ENCODE measurements around the gene HINT2. TPM values are rescaled to one million over a fixed set of nuclear protein-coding genes. Genes with fewer than 3 reads are reported as not detected.

The HINT2 gene
- total and polyA plus RNA-seq, 8 donors = 8.4 to 131 (median 21.0) TPM

- peak overlapping the region in 4 of 5 donors; percentile 70 to 84 (median 76) for H3K27ac ChIP-seq
- peaks cover 0 to 5% (median 0%) of the 10 kb centered on the region in 3 donors for H3K27me3 ChIP-seq
- H3K36me3 ChIP-seq = peaks cover 0 to 5% (median under 1%) of the 10 kb centered on the region in 4 donors
- WGBS, 5 donors = 86 to 93% (median 87%) methylated on average over 24 to 34 of the region's 34 CpGs
- no peak for TF ChIP-seq POLR2A (IDR thresholded peaks at IDR 0.05)
- TF ChIP-seq CTCF (IDR thresholded peaks at IDR 0.05) = no peak
- TF ChIP-seq POLR2AphosphoS5 (IDR thresholded peaks at IDR 0.05) = no peak
- no peak for TF ChIP-seq EP300 (IDR thresholded peaks at IDR 0.05)
- peak overlapping the region; percentile 41 to 51 (median 48) for H3K4me3 ChIP-seq
- intact Hi-C loops (cut with DNase I; ENCODE audit: low total_unique reads) = loop anchor here (5.0 kb wide), 1 partner anchor 90 kb away; no protein-coding TSS in a partner anchor
- peaks cover 37 to 61% (median 49%) of the 10 kb centered on the region in 4 donors for H3K4me1 ChIP-seq
- no peaks in the 10 kb centered on the region for H3K9me3 ChIP-seq
- DNase-seq = no peak
Observed at GRCh38 chr9:35792024-35792813, 22.6 kb downstream of the HINT2 start.

GRCh38 chr9:35791297-35791921 is 23.4 kb downstream of the HINT2 start, which contains the start of gene NPR2:
NPR2 (plus strand) TSS chr9:35791591; CDS start chr9:35792409, 818 bp downstream.
- 16 to 30% (median 20%) methylated on average over 10 to 63 of the region's 64 CpGs for WGBS, 5 donors
- TF ChIP-seq CTCF (IDR thresholded peaks at IDR 0.05) (no peak), EP300 (IDR thresholded peaks at IDR 0.05) (no peak), POLR2AphosphoS5 (IDR thresholded peaks at IDR 0.05) (no peak), POLR2A (IDR thresholded peaks at IDR 0.05) (no peak)
- H3K27ac ChIP-seq = peak within 1 kb of the TSS; percentile 25 to 84 (median 74)
- peaks cover 0 to 5% (median 2%) of the 10 kb centered on the region in 4 donors for H3K36me3 ChIP-seq
- H3K9me3 ChIP-seq = no peaks in the 10 kb centered on the region
- peak in 1 of 2 donors; percentile 77 for DNase-seq
- peaks cover 0 to 5% (median 0%) of the 10 kb centered on the region in 3 donors for H3K27me3 ChIP-seq
- intact Hi-C loops (cut with DNase I; ENCODE audit: low total_unique reads) = loop anchor here (5.0 kb wide), 1 partner anchor 91 kb away; no protein-coding TSS in a partner anchor
- H3K4me1 ChIP-seq = peaks cover 37 to 60% (median 49%) of the 10 kb centered on the region in 4 donors
- H3K4me3 ChIP-seq = peak within 1 kb of the TSS; percentile 41 to 51 (median 48)

GRCh38 chr9:35790385-35791296 is 24.2 kb downstream of the HINT2 start:
- intact Hi-C loops (cut with DNase I; ENCODE audit: low total_unique reads) = loop anchor here (5.0 kb wide), 1 partner anchor 92 kb away; no protein-coding TSS in a partner anchor
- 52 to 60% (median 56%) methylated on average over 35 to 37 of the region's 37 CpGs for WGBS, 5 donors
- no peak for TF ChIP-seq EP300 (IDR thresholded peaks at IDR 0.05)
- TF ChIP-seq POLR2AphosphoS5 (IDR thresholded peaks at IDR 0.05) = peak in 1 of 3 donors; percentile 41
- TF ChIP-seq CTCF (IDR thresholded peaks at IDR 0.05) = peak in 5 of 7 experiments; percentile 80 to 95 (median 90)
- no peak for TF ChIP-seq POLR2A (IDR thresholded peaks at IDR 0.05)
- Histone ChIP-seq H3K36me3 (peaks cover 0 to 5% (median 3%) of the 10 kb centered on the region in 4 donors), H3K9me3 (no peaks in the 10 kb centered on the region), H3K4me3 (peak overlapping the region; percentile 41 to 51 (median 48)), H3K4me1 (peaks cover 37 to 55% (median 46%) of the 10 kb centered on the region in 4 donors), H3K27me3 (peaks cover 0 to 5% (median 0%) of the 10 kb centered on the region in 3 donors), H3K27ac (peak overlapping the region; percentile 7 to 84 (median 74))
- DNase-seq = peak; percentile 68 to 93

All from stomach (tissue), 9 donors.